ENCODE results near the gene CDH4.

DNA sequence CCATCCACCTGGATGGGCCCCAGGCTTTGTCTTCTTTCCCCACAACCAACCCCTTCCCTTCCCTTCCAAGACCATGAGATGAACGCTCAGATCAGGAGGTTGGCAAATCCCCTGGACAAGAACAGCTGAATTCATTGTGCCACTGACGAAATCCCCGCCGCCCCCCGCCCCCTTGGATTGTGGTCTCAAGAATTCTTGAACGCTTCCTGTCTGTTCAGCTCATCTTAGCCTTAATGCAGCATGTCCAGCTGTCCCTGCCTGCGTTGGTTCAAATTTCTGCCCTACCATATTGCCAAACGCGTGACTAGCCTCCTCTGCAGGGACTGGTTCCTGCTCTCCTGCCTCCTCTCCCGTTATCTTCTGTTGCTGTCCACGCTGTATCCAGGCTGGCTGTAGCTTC, 133.2 kb downstream of the CDH4 start:
- TF ChIP-seq IFI16 (CRISPR knock-in tag; IDR thresholded peaks at IDR 0.05), result no peak
- TF ChIP-seq, protein P1, sequence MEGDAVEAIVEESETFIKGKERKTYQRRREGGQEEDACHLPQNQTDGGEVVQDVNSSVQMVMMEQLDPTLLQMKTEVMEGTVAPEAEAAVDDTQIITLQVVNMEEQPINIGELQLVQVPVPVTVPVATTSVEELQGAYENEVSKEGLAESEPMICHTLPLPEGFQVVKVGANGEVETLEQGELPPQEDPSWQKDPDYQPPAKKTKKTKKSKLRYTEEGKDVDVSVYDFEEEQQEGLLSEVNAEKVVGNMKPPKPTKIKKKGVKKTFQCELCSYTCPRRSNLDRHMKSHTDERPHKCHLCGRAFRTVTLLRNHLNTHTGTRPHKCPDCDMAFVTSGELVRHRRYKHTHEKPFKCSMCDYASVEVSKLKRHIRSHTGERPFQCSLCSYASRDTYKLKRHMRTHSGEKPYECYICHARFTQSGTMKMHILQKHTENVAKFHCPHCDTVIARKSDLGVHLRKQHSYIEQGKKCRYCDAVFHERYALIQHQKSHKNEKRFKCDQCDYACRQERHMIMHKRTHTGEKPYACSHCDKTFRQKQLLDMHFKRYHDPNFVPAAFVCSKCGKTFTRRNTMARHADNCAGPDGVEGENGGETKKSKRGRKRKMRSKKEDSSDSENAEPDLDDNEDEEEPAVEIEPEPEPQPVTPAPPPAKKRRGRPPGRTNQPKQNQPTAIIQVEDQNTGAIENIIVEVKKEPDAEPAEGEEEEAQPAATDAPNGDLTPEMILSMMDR (IDR thresholded peaks at IDR 0.05 in 2 of 3, conservative IDR thresholded peaks at IDR 0.05 in 1 of 3; ENCODE audit: insufficient read depth in 2 of 3, low read depth in 1 of 3, low read length in 3 of 3), result no peak
- TF ChIP-seq POLR3A (IDR thresholded peaks at IDR 0.05; ENCODE audit: borderline replicate concordance, extremely low read depth, insufficient read depth, insufficient read length), result no peak
- TF ChIP-seq, protein P2, sequence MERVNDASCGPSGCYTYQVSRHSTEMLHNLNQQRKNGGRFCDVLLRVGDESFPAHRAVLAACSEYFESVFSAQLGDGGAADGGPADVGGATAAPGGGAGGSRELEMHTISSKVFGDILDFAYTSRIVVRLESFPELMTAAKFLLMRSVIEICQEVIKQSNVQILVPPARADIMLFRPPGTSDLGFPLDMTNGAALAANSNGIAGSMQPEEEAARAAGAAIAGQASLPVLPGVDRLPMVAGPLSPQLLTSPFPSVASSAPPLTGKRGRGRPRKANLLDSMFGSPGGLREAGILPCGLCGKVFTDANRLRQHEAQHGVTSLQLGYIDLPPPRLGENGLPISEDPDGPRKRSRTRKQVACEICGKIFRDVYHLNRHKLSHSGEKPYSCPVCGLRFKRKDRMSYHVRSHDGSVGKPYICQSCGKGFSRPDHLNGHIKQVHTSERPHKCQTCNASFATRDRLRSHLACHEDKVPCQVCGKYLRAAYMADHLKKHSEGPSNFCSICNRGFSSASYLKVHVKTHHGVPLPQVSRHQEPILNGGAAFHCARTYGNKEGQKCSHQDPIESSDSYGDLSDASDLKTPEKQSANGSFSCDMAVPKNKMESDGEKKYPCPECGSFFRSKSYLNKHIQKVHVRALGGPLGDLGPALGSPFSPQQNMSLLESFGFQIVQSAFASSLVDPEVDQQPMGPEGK (CRISPR knock-in tag; IDR thresholded peaks at IDR 0.05; ENCODE audit: borderline replicate concordance), result no peak
- TF ChIP-seq, protein P3, sequence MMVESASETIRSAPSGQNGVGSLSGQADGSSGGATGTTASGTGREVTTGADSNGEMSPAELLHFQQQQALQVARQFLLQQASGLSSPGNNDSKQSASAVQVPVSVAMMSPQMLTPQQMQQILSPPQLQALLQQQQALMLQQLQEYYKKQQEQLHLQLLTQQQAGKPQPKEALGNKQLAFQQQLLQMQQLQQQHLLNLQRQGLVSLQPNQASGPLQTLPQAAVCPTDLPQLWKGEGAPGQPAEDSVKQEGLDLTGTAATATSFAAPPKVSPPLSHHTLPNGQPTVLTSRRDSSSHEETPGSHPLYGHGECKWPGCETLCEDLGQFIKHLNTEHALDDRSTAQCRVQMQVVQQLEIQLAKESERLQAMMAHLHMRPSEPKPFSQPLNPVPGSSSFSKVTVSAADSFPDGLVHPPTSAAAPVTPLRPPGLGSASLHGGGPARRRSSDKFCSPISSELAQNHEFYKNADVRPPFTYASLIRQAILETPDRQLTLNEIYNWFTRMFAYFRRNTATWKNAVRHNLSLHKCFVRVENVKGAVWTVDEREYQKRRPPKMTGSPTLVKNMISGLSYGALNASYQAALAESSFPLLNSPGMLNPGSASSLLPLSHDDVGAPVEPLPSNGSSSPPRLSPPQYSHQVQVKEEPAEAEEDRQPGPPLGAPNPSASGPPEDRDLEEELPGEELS (CRISPR knock-in tag; IDR thresholded peaks at IDR 0.05; ENCODE audit: borderline replicate concordance), result no peak
